Endometrial microvascular endothelial cells (primary cell): Measurements from ENCODE around the gene NDP. TPM values are rescaled to one million over a fixed set of nuclear protein-coding genes. Genes with fewer than 3 reads are reported as not detected.

Source experiments
- in situ Hi-C: cut with HindIII; loops from 2 replicates; pipeline ENCODE4 v1.10.0; 2017; ENCODE audit warnings: low sequenced_read_pairs, low pct_unique_long_range_greater_than_20kb; ENCODE audit errors: inconsistent ontology term
- total RNA-seq: library from RNA; depleted of rRNA; stranded (reverse); fragments of >200 nt; gene quantifications from one replicate; pipeline ENCODE4 v1.2.3, GENCODE V29; 2015; ENCODE audit errors: inconsistent ontology term

NDP gene, protein sequence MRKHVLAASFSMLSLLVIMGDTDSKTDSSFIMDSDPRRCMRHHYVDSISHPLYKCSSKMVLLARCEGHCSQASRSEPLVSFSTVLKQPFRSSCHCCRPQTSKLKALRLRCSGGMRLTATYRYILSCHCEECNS
- total RNA-seq: 0.84 TPM

DNA sequence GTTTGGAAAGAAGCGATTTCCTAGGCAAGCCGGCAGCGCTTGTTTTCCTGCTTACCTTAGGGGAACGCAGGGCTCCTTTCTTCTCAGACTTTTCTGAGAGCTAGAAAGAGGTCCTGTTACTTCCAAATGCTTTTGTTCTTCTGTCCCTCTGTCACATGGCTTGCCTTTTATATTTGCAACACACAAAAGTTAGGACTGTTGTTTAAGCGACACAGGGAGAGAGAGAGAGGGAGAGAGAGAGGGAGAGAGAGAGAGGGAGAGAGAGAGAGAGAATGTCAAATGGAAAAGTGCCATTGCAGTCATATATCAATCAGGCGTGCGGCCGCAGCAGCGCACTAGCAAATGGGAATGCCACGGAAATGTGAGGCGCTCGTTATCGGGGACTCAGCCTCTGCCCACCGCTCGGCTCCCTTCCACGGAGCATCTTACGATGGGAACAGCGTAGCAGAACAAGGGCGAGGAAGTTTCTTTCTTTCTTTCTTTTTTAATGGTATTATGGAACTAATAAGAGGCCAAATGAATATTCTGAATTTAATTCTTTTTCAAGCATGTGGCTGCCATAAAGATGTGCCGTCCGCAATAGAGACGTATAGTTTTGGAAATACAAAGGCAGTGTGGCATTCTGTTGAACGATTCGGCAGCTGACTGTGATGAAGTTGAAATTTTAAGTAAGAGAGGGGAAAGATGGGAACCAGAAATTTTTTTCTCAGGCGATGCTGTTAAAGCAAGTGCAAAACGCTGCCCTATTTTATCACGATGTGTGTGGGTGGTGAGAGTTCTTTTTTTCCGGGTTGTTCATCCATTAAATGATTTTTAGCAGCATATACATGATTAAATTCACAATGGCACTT is at the start of gene NDP:
TSS of gene NDP (minus strand) at position 142 of the 851 bp plus-strand sequence. CDS start 14,745 bp downstream, outside the sequence.
- in situ Hi-C loops: no loop called here

DNA sequence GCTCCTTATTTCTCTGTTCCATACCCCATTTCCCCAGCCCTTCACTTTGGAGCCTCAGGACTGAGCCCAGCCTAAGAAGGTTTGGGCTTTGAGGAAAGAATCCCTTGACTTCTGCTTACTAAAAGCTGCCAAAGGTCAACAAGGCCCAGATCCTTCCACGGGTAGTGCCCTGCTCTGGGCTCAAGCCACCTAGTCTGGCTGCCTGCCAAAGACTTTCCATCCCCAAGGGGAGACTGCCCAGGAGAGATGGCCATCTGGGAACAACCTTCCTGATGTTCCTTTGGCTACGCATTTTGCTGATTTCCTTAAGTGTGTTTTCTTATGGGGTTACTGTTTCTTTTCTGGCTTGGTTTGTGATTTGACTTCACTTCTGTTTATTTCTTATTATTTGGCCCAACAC is 49.8 kb upstream of the NDP start:
- in situ Hi-C loops: no loop called here

DNA sequence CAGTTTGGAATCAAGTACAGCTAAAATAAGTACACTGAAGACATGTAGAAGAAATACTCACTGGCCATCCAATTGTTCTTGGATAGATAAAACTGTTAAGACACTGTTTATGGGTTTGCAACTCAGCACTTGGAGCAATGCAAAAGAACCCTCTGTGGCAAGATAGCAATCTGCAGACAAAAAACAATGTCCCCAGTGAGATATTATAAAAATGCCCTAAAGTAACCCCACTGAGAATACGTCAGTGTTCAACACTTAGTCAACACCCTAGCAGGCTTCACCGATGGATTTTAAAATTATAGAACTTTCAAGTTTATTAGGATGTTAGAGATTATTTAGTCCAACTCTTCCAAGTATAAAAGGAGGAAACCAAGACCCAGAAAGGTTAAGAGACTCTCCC is 47.5 kb upstream of the NDP start:
- in situ Hi-C loops: no loop called here

DNA sequence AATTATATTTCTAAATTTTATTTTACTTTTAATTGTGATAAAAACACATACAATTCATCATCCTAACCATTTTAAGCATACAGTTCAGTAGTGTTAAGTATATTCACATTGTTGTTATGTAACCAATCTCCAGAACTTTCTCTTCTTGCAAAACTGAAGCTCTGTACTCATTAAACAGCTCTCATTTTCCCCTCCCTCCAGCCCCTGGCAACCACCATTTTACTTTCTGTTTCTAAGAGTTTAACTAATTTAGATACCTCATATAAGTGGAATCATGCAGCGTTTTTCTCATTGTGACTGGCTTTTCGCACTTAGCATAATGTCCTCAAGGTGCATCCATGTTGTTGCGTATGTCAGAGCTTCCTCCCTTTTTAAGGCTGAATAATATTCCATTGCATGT is 46.7 kb upstream of the NDP start:
- in situ Hi-C loops: no loop called here

DNA sequence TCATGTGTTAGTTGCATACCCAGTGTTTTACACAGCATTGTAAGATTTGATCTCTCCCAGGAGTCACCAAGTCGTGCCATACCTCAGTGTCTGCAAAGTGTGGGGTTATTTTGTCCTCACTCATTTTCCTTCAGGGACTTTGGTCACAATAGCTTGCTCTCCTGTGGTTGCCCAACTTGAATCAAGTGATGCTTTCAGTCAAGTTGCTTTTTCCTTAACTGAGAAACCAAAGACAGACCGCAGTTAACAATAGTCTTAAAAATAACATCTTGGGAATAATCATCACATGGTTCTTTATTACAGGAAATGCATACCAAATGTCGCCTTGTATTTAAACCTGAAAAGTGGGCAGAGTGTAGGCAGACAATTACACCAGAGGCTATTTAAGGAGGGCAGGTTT is 44.5 kb upstream of the NDP start:
- in situ Hi-C loops: no loop called here

DNA sequence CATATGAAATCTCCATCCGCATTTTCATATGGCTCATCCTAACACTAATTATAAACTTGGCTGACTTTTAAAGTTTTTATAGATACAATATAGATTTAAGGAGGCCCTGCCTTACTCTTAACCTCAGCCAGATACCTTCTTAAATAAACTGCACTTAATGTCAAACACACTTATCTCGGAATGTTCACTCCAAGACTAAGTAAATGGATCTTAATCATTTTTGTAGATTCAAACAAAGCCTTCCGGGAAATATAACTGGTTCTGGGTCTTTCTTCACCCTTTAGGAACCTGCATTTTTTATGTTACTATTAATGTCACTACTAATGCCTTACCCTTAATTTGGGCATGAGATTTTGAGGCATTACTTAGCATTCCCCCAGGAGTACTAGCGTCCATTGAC is 43.7 kb upstream of the NDP start:
- in situ Hi-C loops: no loop called here

DNA sequence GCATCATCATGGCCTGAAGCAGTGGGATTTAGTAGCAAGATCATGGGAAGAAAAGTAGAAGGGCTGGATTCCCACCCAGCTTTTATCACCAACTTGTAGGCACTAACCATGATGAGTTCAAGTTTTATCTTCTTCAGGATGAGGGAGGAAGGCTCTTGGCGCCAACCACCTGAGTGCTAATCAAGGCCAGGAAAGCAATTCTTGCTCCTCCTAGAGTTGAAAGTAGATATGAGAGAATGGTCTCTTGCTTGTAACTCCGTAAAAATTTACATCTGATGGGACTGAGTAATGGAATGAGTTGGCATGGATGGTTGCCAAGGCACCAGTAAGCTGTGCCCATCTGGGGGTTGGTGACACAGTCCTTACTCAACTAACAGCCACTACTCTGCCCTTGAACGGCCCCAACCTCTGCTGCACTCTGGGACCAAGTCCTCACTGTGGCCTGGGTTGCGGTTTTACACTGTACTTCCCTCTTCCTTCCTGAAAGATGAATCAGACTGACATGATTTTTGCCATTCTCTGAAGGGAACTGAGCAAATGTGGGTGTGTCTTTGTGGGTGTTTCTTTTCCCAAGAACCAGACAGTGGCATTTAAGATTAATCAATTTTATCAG is 39.4 kb upstream of the NDP start:
- in situ Hi-C loops: no loop called here

DNA sequence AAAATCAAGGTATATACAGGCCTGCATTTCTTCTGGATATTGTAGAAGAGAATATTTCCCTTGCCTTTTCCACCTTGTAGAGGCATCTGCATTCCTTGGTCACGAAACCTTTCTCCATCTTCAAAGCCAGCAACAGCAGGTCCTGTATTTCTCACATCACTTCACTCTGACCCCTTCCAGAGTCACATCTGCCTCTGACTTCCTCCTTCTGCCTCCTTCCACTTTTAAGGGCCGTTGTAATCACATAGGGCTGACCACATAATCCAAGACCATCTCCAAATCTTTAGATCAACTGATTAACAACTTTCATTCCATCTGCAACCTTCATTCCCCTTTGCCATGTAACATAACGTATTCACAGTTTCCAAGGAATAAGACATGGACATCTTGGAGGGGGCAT is 38.3 kb upstream of the NDP start:
- in situ Hi-C loops: no loop called here

DNA sequence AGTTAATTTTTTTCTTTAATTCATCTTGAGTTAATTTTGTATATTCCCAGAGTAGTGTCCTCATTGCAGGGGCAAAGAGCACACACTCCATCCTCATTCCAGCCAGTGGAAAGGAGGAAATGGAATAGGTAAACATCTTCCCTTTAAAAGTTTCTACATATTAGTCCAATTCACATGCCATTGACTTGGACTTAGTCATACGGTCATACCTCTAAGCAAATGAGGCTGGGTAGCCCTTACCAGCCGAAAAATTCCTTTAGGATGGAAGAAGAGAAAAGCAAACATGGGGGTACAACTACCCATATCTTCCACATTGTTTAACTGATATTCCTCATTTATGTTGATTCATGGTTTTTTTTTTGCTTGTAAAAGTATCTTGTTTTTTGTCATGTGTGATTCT is 37.4 kb upstream of the NDP start:
- in situ Hi-C loops: no loop called here

DNA sequence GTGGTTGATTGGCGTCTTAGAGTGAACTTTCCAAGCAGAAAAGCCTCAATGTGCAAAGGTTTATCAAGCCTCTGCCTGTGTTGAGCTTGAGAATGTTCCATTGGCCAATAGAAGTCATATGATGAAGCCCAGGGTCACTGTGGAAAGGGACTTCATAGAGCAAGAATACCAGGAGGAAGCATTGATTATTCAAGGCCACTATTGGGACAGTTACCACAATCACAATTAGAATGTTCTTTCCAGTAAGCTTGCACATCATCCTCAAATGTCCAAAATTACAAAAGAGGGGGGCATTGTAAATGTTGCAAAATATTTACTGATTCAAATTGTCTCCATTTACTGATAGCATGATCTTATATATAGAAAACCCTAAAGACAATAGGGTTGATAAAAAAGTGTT is 32.9 kb upstream of the NDP start:
- in situ Hi-C loops: no loop called here

DNA sequence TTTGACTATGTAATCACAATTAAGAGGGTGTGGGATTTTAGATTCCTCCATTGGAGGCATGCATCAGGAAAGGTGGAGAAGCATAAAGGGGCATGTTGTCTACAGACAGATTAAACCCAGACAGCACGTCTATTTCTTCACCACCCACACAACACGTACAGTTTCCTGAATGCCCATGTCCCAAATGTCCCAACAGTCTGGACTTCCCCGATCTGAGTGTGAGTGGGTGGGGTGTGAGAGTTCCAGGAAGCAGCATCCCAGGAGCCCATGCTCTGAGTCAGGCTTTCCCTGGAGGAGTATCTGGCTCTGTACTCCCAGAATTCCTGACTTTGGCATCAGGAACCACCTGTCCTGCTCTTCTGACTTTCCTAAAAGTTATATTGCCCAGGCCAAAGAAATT is 30.8 kb upstream of the NDP start:
- in situ Hi-C loops: no loop called here

DNA sequence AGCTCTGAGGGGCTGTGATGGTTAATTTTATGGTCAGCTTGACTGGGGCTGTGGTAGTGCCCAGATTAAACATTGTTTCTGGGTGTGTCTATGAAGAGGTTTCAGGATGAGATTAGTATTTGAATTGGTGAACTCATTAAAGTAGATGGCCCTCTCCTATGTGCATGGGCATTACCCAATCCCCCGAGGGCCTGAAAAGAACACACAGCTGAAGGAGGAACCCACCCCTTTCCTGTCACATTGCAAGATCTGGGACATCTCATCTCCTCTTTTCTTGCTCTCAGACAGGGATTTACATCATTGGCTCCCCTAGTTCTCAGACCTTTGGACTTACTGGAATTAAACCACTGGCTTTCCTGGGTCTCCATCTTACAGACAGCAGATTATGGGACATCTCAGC is 29.4 kb upstream of the NDP start:
- in situ Hi-C loops: no loop called here

DNA sequence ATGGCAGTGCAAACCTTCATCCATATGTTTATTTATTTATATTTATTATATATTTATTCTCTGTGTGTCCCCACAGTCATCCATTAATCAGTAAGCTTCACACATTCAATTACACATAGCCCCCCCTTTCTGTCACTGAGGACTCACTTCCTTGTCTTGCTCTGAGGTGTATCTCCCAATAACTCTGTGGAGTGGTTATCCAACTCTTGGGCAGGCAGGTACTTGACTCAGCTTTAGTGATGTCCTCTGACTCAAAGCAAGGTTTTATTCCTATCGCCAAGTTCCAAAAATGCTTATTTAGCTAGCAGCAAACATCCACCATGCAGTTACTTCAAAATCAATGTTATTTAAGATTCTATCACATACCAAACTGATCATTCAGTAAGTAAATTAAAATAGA is 25.2 kb upstream of the NDP start:
- in situ Hi-C loops: no loop called here

DNA sequence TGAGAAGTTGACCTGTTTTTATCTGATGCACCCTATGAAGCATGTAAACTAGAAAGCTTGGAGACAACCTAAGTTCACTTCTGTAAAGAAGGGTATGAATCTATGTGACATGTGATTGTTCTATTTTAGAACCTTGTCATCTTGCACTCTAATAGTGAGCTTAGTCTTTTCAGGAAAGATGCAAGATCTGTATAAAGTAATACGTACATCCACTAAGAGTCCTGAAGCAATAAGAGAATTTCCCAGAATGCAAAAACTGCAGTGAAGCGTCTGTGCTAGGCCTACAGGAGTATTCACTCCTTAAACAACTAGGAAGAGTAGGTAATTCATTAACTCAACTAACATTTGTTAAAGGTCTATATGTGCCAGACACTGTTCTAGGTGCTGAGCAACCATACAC is 23.3 kb upstream of the NDP start:
- in situ Hi-C loops: no loop called here

DNA sequence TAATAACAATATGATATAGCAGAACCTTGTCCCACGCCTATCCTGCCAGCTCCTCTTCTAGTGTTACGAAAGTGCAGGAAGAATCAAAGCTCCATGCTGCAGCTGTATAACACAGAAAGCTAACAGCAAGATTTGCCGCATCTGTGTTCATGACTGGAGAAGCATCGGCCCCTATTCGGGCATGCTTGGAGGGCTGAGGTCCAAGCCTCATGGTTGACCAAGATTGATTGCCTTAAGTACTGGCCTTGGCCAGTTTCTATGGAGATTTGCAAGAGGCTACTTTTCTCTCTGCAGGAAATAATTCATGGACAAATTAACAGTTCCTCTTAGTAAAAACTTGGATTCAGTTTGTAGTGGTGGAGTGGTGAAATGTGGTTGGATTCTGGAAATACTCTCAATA is 12.9 kb upstream of the NDP start:
- in situ Hi-C loops: no loop called here

DNA sequence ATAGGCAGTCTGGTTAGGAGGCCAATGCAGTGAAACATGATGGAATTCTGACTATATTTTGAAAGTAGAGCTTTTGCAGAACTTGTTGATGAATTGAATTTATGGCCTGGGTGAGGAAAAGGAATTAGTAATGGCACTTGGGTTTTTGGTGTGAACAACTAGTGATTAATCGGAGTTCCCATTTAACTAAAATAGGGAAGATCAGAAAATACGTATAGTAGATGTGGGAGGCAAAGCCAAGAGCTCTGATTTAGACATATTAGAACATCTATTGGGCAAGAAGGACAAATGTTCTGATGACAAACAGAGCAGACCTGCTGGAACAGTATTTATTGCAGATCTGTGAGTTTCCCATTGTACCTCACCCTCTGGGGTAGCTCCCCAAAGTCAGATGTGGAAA is 12.3 kb upstream of the NDP start:
- in situ Hi-C loops: no loop called here

DNA sequence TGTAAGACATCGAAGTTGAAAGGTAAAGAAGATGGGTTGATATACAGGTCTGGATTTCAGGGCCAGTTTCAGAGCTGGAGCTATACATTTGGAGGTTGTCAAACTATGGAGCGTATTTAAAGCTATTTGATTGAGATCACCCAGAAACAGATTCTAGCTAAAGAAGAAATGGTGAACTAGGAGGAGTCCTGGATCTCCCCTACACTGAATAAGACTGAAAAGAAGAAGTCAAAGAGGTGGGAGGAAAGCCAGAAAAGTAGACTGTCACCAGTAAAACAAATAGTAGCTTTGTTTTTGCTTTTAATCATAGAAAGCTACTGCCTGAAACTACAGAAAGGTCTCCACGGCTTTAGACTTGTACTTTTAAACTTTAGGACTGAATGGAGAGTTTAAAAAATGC is 5.0 kb upstream of the NDP start:
- in situ Hi-C loops: no loop called here

DNA sequence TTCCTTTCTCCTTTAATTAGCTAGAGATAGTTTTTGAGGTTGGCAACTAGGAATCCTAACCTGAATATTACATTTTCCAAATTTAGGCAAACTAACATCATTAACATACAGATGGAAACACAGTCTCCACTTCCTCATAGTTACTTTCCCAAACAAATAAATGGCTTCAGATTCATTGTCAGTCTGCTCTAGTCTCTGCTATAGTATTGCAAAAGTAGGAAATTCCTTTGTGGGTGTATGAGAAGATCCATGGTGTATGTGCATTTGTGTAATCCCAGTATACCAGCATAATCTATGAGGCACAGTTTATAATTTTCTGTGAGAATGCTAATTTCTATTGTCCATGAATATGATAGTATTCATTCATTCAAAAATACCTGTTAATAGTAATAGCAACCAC is 3.0 kb upstream of the NDP start:
- in situ Hi-C loops: no loop called here

DNA sequence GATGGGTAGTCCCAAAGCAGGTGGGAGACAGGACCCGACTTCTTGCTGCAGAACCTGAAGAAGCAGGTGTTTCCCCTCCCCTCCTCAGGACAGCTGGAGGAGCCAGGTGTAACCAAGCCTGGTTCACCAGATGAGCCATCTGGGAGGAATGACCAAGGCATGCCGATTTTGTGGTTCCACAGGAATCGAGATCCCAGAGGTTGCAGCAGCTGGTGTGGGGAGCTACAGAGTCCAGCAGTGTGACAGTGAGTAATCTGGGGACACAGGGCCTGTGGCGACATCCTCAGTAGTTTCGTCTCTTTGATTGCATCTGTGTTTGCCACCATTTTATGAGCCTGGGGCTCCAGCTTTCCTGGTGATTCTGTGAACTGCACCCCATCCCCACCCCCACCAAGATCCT is 2.6 kb upstream of the NDP start:
- in situ Hi-C loops: no loop called here

DNA sequence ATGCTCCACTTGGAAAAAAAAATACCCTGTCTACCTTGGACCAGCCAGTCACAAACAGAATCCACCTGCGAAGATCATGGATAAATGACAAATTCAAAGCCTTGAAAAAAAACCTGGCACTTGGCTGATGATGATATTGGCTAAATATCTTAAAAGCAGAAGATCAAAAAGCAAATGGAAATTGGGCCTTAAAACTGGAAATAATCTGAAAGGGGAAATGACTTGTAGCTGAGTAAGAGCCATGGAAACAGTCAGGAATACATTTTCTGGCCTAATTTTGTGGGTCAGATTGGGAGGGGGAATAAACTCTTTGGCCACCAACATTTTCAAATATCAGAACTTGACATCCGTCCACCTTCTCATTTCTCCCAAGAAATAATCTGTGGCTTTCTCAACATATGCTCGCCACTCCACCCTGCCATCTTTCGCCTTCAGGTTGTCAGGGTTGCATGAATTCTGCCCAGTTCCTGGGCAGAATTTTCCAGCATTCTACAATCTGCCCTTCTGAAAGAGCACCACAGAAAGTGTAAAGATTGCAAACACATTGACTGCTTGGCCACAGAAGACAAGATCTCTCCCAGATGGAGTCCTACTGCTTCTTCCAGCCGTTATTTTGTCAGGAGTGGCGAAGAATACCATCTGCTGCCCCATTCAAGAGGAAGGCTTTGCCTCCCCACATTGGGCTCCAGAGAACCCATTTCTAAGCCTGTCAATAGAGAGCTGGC is 1.7 kb upstream of the NDP start:
- in situ Hi-C loops: no loop called here
